Stimulated activated CD4-positive, alpha-beta T cell treated with anti-CD3 and anti-CD28 coated beads, Interleukin-1b, Interleukin-23, amount 100 ng/mL, for 1 hour (primary cell): ENCODE data around the gene SDK1.

ENCODE experiments used
- DNase-seq, 2 donors: peaks; one replicate each; pipeline ENCODE4 v3.0.0-alpha.2; 2020; ENCODE audit warnings: low read depth in 2 of 2

Gene SDK1

DNA sequence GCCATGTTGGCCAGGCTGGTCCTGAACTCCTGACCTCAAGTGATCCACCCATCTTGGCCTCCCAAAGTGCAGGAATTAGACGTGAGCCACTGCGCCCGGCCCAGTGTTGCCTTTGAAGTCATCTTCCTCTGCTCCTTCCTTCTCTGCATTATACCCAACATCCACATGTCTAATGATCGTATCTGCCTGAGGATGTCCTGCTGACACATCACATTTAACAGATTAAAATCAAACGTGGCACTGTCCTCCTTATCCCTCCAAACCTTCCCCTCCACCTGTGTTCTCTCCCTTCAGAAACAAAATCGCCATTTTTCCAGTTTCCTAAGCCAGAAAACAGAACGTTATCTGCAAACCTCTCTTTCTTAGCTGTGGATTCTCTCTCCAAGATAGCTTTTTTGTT is 8.4 kb upstream of the SDK1 start:
- DNase-seq, result no peak

DNA sequence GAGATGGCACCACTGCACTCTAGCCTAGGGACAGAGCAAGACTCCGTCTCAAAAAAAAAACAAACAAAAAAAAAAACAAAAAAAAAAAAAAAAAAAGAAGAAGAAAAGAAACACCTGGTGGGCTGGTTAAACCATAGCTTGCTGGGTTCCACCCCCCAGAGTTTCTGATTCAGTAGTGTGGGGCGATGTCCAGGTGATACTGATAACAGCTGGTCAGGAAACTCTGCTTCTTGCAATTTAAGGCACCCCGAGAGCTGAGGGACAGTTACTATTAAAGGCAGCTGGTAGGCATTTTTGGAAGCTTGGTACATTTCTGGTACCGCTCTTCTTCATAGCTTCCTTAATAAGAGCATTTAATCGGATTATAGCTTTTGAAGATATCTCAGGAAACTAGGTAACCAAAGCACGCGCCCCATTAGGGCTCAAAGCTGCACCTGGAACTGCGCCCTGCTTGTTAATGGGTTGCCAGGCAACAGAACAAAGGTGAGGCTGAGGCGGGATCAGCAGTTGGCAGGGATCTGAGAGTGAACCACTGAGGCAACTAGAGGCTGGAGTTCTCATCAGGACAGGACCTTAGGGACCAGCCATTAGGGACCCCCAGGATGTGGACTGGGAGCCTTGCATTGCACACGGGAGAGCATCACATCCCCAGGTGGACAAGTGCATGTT is 6.5 kb upstream of the SDK1 start:
- DNase-seq, result no peak

DNA sequence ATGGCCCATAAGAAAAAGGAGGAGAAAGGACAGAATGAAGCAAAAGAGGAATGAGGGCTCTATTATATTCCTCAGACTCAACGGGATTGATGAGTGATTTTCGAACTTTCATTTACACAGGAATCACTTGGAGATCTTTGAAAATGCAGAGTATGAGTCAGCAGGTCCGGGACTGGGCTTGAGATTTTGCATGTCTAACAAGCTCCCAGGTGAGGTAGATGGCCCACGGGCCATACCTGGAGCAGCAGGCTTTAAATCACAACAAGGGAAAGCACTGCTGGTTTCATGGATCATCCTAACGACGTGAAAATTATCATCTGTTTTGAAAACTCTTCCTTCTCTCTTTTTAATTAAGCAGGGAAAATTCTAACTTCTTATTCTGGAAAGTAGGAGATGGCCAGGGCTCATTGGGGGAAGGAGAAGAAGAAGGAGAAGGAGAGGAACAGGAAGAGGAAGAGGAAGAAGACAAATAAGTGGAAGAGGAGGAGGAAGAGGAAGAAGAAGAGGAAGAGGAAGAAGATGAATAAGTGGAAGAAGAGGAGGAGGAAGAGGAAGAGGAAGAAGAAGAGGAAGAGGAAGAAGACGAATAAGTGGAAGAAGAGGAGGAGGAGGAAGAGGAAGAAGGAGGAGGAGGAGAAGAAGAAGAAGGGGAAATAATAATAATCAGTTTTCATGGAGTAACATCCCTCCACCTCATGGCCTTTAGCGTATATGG is 3.8 kb upstream of the SDK1 start:
- DNase-seq, result no peak

DNA sequence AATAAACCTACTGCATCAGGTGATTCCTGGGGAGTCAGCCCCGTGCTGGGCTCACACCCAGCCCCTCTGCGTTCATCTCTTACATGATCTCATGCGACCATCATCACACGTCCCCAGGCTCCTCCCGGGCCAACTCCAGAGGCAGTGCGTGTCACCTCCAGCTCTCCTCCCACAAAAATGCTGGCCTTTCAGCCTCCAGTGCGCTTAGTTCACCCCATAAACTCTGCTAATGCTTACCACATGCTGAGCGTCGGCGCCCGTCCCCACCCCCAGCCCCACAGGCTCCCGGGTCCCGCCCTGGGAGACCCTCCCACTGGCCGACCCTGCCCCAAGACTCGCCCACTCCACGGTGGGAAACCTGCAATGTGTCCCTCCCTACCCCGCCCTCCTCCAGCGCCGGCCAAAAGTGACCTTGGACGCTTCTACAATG is 816 bp upstream of the SDK1 start:
- no peak for DNase-seq

DNA sequence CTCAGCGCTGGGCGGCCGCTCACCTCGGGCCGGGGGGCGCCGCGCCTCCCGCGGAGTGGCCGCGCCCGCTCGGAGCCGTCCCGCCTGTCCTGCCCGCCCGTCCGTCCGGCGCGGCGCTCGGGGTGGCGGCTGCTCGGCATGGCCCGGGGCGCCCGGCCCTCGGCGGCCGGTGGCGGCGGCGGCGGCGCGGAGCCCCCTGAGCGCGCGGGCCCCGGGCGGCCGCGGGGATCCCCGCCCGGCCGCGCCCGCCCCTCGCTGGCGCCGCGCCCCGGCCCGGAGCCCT is 338 bp downstream of the SDK1 start:
- DNase-seq, result no peak

DNA sequence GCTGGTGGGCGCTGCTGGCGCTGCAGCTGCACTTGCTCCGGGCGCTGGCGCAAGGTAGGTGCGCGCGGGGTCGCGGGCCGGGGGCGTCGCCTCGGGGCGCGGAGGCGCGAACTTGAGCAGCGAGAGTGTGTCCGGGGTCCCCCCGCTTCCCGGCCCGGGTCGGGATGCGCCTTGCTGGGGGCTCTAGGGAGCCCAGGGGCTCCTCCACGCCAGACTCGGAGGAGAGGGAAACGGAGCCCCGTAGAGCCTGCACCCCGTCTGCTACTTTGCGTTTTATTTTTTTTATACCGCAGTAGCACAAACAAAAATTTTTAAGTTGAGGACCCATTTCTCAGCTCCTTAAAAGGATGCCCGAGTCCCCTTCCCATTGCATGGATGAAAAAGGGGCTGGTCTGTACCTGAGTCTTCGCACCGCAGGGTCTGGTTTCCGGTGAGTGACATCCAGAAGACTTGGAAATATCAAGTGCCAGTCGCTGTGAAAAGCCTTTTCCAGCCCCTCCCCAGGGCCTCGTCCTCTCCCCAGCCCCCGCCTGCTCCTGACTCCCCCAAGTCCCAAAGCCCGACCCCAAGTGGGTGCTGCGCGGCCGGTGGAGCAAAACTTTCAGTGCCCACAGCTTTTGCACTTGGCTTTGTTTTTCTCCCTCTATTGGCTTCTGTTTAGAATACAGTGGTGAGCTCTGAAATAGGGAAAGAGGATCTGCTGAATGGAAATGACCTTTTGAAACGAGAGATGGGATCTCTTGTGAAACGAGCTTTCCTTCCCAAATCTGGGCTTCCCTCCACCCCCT is 973 bp downstream of the SDK1 start:
- peak in 1 of 2 donors; percentile 2 for DNase-seq

DNA sequence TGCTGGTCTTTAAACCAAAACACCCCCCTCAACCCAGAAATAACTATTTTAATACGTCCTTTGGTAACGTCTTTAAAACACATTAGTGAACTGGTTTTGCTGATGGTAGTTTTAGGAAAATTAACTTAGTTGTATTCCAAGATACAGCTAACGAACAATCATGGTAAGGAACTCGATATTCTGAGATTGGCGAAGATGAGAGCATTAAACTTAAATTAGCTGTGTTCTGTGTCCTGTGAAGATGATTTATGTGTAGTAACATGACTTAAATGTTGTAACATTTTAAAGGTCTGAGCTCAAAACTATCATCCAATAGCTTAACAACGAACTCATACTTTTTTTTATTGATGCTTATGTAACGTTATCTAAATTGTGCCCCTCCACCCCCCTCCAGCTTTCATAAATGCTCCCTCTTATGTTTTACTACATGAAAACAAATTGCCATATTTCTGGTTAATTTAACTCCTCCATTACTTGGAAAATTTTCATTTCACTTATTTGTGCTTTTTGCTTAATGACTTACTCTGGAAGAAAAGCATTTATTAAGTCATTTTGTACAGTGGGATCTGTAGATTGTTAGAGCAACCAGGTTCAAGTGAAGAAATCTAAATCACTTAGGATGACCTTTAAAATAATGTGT is 1.7 kb downstream of the SDK1 start:
- no peak for DNase-seq

DNA sequence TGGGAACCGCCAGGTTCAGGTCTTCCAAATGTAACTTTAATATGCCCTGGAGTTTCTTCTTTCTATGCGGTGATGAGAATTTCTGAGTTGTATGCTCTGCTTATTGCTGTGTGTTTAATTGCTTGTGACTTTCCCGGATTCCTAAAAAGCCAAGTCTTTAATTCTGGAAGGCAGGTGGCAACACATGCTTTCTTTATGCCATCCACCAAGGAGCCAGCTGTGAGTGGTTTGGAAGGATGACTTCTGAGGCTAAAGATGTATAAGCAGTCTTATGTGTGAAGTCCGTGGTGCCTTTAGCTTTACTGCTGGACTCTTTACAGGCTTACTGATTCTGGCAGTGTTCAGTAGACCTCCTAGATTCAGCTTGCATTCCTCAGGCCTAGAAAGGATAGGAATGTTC is 3.1 kb downstream of the SDK1 start:
- no peak for DNase-seq

DNA sequence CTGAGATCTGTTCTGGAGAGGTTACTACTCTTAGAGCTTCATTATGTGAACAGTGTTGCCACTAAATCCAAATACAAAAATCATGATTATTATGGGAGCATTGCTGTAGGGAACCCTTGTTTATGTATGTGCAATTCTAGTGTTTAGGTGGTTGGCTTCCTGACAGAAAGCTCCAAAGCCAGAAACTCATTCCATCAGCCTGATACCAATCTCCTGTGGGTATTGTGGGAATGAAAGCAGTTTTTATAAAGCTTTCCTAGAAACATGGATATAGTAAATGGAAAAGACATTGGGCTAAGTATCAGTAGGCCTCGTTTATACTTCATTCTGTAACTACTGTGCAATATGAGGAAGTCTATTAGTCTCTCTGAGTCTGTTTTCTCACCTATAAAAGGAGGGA is 6.4 kb downstream of the SDK1 start:
- no peak for DNase-seq

DNA sequence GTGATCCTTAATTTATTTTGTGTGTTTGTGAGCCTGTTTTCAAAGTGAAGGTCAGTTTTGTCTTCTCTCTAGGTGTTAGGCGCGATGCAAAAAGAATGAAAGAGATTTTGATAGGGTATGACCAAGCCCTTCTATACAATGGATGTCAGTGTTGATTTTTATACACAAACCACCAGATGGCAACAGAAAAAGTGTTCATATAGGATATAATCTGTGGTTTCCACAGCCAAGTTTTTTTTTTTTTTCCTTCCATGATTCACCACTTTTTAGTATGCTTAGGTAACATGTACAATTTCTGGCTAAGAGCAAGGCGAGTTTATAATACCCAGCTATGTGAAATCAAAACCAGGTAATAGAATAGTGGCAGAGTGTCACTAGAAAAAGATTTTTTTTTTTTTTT is 8.1 kb downstream of the SDK1 start:
- DNase-seq, result no peak

DNA sequence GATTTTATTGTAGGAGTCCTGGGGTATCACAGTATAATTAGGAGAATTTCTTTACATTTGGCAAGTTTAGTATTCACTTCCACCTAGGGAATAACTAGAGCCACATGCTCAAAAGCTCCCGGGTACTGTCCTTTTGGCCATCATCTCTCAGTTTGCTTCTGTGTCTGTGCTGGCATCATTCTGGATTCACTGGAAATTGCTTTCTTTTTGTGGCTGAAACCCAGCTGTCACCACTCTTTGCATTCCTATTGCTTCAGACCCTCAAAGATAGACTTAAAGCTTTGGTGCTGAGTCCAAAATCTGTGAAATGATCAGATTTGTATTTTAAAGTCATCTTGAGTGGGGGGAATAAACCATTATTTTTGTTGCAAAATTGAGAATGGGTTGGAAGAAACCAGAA is 8.9 kb downstream of the SDK1 start:
- no peak for DNase-seq

DNA sequence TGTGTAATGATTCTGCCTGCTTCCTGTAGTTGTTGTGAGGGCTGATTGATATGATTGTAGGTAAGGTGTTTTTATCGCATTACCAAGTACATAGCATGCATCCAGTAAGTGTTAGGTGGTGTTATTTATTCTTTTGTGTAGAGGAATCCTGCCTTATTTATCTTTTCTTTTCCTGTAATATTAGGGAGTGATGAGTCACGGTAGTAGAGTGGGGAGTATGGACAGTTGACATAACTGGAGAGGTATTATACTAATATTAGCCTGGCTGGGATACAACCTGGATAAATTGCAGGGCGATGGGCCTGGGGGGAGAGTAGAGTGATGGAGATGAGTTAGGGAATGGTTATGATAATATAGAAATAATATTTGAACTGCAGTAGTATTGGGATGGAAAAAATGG is 9.8 kb downstream of the SDK1 start:
- no peak for DNase-seq

DNA sequence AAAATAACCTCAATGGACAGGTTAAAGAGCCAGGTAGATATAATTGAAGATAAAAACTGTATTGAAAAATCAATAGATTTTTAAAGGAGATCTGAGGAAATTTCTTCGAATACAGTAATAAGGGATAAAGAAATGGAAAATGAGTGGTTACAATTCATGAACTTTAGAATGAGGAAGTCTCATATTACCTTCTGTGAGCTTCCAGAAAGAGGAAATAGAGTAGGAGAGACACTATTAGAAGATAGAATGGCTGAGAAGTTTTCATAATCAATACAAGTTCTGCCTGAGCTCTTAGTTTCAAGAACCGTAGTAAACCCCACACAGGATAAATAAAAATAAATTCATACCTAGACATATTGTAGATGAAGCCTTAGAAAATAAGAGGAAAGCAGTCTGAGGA is 11.5 kb downstream of the SDK1 start:
- no peak for DNase-seq

DNA sequence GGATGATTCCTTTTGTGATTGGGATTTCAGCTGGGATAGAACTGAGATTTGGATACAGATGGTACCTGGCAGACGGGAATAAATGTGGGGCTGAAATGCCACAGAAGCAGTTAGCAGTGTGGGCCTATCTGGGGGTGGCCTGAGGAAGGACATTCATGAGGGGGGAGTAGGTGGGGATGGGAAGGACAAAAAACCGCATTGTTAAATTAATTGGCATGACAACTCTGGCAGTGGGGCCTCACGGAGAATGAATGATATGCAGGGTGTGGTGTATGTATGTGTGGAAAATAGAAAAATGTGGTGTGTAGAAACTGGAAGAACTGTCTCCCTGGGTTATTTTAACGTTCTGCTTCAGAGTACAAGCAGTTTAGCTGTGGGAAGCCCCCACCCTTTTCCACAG is 17.8 kb downstream of the SDK1 start:
- no peak for DNase-seq

DNA sequence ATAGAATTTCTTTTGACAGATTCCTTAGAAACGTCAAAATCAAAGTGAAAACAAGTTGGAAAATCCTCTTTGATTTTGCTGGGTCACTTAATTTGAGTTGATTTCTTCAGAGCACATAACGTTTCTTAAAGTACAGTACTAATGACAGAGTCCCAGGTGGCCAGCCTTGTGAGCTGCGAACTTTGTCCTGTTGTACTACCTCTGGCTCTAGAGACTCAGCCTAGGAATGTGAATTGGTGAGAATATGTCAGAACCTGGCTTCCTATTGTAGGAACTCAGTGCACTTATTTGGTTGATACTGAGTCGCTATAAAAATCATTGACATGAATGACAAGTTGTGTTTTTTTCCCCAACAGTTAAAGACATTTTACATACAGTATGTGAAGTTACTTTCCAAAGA is 20.2 kb downstream of the SDK1 start:
- DNase-seq, result no peak

DNA sequence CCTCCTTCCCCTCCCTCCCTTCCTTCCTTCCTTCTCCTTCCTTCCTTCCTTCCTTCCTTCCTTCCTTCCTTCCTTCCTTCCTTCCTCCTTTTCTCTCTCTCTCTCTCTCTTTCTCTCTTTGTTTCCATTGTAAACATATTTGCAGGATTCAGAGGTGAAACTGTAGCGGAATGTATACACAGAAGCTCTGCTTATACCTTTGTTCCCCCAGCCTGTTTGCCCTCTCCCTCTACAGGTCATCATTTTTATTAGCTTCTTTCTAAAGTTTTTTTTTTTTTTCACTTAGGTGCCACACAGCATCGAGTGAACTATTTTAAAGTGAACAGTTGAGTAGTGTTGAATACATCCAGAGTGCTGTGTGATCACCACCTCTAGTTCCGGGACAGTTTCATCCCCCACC is 20.7 kb downstream of the SDK1 start:
- DNase-seq, result no peak

DNA sequence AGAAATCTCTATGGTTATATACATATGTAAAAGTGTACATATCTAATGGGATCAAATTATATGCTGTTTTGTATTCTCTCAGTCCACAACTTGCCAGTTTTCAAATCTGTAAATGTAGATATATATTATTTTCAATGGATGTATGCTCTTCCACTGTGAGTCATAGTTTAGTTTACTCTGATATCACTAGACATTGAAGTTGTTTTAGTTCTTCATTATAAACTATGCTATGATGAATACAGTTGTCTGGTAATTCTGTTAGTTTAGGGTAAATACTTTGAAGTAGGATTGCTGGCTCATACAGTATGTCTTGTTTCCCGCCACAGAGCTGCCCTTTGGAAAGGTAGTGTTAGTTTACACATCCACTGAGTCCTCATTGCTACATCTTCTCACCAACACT is 25.2 kb downstream of the SDK1 start:
- DNase-seq, result no peak

DNA sequence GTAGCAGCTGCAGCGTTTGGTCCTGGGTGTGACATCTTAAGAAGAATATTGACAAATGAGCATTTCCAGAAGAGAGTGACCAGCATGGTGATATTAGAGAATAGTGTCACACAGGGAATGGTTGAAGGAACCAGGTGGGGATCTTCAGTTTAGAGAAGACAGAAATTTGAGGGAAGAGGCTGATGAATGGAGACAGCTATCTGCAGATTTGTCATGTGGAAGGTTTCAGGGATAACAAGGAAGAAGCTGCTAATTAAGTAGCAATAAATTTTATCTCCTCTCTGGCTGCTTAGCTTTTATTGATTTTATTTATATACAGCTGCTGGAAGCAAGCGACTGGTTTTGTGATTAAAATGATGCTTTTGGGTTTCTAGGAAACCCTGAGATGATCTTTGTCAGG is 26.0 kb downstream of the SDK1 start:
- DNase-seq, result no peak

DNA sequence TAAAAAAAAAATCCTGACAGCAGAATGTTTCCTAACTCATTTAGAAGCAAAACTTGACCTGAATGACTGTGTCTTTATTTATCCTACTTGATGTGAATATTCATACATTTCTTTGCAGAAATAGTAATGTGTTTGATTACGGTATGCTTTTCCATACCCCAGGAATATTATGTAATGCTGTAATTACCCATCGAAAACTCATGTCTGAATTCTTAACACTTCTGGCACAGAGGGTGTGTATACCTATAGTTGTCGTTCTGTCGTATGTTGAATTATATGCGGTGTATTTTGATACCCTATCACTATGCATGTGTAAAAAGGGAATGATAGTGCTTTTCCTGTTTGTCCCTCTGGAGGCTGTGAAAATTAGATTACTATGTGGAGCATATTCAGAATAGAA is 26.6 kb downstream of the SDK1 start:
- no peak for DNase-seq

DNA sequence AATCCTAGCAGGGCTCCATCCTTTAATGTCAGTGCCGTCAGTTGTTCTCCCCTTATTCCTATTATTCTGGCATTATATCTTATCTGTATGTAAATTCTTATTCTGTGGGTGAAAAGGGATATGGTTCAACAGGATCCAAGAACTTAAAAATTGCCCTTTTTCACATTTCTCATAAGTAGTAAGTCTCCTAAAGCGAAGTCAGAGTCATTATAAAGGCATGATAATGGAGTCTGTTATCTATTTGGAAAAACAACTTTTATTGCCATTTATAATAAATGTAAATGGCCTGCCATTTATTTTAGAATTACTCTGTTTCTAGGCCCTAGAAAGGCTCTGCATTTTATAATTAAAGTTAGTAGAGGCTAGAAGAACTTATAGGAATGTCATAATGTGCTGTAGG is 31.3 kb downstream of the SDK1 start:
- DNase-seq, result no peak

DNA sequence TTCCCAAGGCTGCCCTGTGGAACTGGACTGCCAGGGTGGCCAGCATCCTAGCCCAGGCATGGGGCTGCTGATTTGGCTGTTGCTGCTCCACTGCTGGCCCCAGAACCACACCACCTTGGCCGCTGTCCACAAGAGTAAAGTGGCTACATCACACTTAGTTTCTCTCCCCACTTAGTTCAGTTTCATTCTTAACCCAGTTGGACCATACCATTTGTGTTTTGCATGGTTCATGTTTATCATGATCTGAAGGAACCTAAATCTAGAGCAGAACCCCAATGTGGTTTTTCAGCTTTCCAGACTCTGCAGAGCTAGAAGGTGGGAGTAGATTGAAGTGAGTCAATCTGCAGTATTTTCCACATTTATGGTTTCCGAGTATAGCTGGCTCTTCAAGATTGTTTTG is 32.8 kb downstream of the SDK1 start:
- DNase-seq, result no peak

DNA sequence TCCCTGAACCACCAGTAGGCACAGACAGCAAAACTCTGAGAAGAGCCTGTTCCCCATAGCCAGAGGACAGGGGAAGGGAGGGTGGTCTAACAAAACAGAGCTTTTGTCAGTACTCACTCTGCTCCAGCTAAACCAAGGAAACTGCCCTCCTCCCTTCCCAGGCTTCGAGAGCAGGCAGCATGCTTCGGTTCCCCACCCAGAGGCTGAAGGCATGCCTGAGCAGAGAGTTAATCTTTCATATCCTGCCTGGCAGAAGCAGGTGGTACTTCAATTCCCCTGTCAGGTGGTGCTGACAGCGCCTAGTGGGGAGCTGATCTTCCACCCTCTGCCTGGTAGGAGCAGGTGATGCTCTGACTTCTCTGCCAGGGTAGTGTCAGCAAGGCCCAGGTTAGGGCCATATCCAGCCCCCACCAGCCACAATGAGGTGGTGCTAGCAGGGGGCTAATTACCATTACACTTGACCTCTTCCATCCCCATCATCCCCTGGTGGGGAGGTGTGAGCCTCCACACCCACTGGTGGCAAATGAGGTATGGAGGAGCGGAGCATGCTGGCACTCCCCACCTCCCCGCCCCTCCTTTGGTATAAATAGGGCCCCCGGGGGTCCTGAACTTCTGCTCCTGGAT is 35.1 kb downstream of the SDK1 start:
- no peak for DNase-seq
